Fibroblast of the aortic adventitia (primary cell): Measurements from ENCODE around the gene NT5DC1. TPM values are rescaled to one million over a fixed set of nuclear protein-coding genes. Genes with fewer than 3 reads are reported as not detected.
A peak's percentile ranks its signal among the peaks of the same experiment; 100 is the strongest.

ENCODE experiments used
- DNase-seq: peaks from one replicate; pipeline ENCODE4 v3.0.0-alpha.2; 2010; ENCODE audit warnings: low read depth
- H3K4me3 ChIP-seq: 2 replicates; pipeline ENCODE4 v1.5.1; 2011; ENCODE audit warnings: low read depth, mild to moderate bottlenecking, control low read depth, low read length, moderate library complexity
- total RNA-seq: library from RNA; depleted of rRNA; stranded (reverse); fragments of >200 nt; gene quantifications from 2 replicates; pipeline ENCODE4 v1.2.3, GENCODE V29; 2012; ENCODE audit warnings: low replicate concordance
- TF ChIP-seq, protein P1 (sequence below): IDR thresholded peaks from 2 replicates; pipeline ENCODE4 v1.5.1; 2011; ENCODE audit warnings: mild to moderate bottlenecking, low read length, control low read depth, inconsistent platforms; ENCODE audit not compliant: insufficient read depth

The NT5DC1 gene
- total RNA-seq, 1 donor, result 7.2 TPM

DNA sequence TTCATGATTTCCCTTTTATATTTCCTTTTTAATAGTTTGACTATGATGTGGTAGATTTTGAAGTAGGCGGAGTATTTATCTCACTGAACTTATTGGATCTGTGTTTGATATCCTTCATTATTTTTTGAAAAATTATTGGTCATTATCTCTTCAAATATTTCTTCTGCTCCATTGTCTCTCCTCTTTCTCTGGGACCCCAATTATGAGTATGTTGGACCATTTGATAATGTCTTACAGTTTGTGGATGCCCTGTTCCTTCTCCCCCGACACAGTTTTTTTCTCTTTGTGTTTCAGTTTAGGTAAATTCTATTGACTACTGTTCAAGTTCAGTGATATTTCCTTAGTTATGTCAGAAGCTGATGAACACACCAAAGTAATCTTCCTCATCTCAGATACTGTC lies 74.7 kb downstream of the NT5DC1 start:
- no peak for DNase-seq
- TF ChIP-seq, protein P1, sequence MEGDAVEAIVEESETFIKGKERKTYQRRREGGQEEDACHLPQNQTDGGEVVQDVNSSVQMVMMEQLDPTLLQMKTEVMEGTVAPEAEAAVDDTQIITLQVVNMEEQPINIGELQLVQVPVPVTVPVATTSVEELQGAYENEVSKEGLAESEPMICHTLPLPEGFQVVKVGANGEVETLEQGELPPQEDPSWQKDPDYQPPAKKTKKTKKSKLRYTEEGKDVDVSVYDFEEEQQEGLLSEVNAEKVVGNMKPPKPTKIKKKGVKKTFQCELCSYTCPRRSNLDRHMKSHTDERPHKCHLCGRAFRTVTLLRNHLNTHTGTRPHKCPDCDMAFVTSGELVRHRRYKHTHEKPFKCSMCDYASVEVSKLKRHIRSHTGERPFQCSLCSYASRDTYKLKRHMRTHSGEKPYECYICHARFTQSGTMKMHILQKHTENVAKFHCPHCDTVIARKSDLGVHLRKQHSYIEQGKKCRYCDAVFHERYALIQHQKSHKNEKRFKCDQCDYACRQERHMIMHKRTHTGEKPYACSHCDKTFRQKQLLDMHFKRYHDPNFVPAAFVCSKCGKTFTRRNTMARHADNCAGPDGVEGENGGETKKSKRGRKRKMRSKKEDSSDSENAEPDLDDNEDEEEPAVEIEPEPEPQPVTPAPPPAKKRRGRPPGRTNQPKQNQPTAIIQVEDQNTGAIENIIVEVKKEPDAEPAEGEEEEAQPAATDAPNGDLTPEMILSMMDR, result no peak
- H3K4me3 ChIP-seq, result no peak overlapping the region

DNA sequence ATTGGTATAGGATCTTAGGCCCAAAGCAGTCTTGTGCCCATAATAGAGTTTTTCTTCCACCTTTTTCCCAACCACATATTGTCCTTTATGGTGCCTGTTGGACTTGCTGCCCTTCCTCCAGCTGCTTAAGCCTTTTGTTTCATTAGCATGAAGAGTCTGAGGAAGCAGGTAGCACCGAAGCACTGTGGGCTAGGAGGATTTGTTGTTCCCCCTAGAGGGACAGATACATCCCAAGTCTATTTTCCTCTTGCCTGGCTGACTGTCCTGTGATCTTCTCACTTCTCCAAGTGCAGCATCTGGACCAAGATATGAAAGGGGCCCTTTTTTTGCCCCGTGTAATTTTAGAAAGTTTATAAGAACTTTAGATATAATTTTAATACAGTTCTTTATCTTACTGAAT lies 75.9 kb downstream of the NT5DC1 start:
- TF ChIP-seq, protein P1, result no peak
- no peak for DNase-seq
- no peak overlapping the region for H3K4me3 ChIP-seq

DNA sequence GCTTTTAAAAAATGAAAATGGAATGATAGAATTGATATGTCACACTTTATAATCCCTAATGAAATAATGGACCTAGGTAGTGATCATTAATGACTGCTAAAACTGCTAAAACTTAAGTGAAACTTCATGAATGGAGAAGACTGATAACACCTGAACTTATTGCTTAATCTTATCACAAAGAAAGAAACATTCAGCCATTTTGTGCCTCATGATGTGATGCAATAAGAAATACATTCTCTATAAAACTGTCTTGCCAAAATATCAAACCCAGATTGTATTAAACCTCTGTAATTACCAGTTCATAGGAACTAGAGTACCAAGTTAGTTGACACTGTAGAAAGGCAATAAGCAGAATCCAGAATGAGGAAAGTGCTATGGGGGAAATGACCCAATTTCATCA lies 79.7 kb downstream of the NT5DC1 start:
- TF ChIP-seq, protein P1, result no peak
- no peak overlapping the region for H3K4me3 ChIP-seq
- DNase-seq, result peak; percentile 4

DNA sequence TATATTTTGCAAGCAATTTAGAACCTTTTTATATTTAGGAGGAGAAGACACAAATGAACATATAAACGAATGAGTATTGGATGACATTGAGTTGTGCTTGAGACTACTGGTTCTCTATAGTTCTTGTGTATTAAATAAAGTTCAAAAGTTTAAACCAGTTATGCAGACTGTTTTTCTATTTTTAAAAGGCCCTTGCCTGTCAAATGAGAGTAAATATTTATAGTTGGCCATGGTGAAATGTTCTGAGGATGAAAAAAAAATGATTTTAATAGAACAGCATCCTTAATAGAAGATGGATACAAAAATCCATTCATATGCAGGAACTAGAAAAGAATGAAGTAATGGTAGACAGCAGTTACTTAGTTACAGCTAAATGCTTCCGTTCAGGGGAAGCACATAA lies 88.8 kb downstream of the NT5DC1 start:
- DNase-seq, result no peak
- no peak overlapping the region for H3K4me3 ChIP-seq
- TF ChIP-seq, protein P1, result no peak

DNA sequence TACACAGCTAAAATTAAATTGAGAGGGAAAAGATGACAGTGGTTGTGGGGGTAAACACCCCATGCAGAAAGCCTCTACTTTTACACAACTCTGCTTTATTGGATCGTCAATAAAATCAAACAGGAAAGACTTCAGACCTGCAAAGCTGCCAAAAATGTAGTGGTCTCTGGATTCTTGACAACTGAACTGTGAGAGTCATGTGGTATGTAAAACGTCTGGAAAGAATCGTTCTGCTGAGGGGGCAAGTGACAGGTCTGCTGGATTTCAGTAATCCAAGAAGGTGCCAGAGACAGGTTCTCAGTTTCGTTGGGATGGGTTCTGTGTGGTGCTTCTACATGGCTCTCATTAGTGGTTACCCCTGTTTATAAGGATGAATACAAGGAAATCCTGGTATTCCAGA lies 89.9 kb downstream of the NT5DC1 start:
- TF ChIP-seq, protein P1, result no peak
- DNase-seq, result peak; percentile 76

DNA sequence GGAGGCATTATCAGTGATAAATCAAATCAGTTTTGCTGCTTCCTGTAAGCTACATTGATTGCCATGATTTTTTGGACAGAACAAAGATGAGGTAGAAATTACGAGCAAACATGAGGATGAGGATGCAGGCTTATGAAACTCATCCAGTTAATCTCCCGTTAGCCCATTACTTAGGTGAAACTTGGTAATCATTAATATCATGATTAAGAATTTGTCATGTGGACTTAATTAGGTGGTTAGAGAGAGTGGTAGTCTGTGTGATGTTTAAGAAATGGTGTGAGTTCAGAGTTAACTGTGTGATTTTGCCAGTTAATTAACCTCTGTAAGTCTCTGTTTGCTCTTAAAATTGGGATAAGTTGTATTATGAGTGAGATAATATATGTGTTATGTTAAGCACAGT lies 91.2 kb downstream of the NT5DC1 start:
- no peak overlapping the region for H3K4me3 ChIP-seq
- TF ChIP-seq, protein P1, result no peak
- DNase-seq, result no peak

More for the DNA sequence above, 89.9 kb downstream of the NT5DC1 start:
- no peak overlapping the region for H3K4me3 ChIP-seq

DNA sequence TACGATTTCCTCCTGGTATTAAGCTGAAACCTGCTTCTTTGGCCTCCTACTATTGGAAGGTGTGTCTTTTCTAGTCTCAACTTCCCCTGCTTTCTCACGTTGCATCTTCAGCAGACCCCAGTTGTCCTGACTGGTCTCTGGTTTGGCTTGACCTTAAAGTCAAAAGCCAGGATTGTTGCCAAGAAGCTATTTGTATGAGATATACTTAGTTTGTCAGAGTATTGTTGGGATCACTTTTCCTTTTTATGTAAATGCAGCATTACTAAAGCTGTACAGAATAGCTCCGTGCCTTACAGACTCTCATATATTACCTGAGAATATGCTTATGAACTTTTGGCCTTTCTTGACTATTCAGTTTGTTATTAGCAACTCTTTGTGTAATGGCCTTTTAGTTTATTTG lies 92.1 kb downstream of the NT5DC1 start:
- no peak for DNase-seq
- TF ChIP-seq, protein P1, result no peak
- no peak overlapping the region for H3K4me3 ChIP-seq
